KMS-11 (cell line): ENCODE results near the gene PLCB4.

Source experiments
- H2AFZ ChIP-seq: fragments of 200-600 bp; sonication (generic); 2 replicates; pipeline ENCODE4 v1.6.1; 2016; ENCODE audit warnings: antibody characterized with exemption, mixed run types, low read depth
- H3K27ac ChIP-seq: fragments of 200-600 bp; sonication (generic); 2 replicates; pipeline ENCODE4 v1.6.1; 2016; ENCODE audit warnings: mild to moderate bottlenecking, mixed run types
- H3K27me3 ChIP-seq: fragments of 200-600 bp; sonication (generic); 2 replicates; pipeline ENCODE4 v1.6.1; 2017; ENCODE audit warnings: mild to moderate bottlenecking, low read depth, mixed run types, moderate library complexity; ENCODE audit not compliant: insufficient read depth
- H3K36me3 ChIP-seq: fragments of 200-600 bp; sonication (generic); 2 replicates; pipeline ENCODE4 v1.6.1; 2017; ENCODE audit warnings: mild to moderate bottlenecking, mixed run types; ENCODE audit not compliant: insufficient read depth
- H3K4me1 ChIP-seq: fragments of 200-600 bp; sonication (generic); 2 replicates; pipeline ENCODE4 v1.6.1; 2016; ENCODE audit warnings: mild to moderate bottlenecking, low read depth, mixed run types; ENCODE audit not compliant: poor library complexity, severe bottlenecking
- H3K4me2 ChIP-seq: fragments of 200-600 bp; sonication (generic); 2 replicates; pipeline ENCODE4 v1.7.0; 2016; ENCODE audit warnings: mild to moderate bottlenecking, mixed run types
- H3K4me3 ChIP-seq: fragments of 200-600 bp; sonication (generic); IDR thresholded peaks from 2 replicates; pipeline ENCODE4 v1.6.1; 2017; ENCODE audit warnings: low read depth, low read length, mixed read lengths; ENCODE audit not compliant: insufficient read depth
- H3K79me2 ChIP-seq: fragments of 200-600 bp; sonication (generic); 2 replicates; pipeline ENCODE4 v1.6.1; 2016; ENCODE audit warnings: low read depth, mixed run types; ENCODE audit not compliant: insufficient read depth
- H3K9ac ChIP-seq: fragments of 200-600 bp; sonication (generic); 2 replicates; pipeline ENCODE4 v1.6.1; 2016; ENCODE audit warnings: mild to moderate bottlenecking, mixed run types
- H4K20me1 ChIP-seq: fragments of 200-600 bp; sonication (generic); 2 replicates; pipeline ENCODE4 v1.6.1; 2016; ENCODE audit warnings: mild to moderate bottlenecking, mixed run types; ENCODE audit not compliant: insufficient read depth
- CTCF ChIP-seq: fragments of 200-600 bp; sonication (generic); conservative IDR thresholded peaks from 2 replicates; pipeline ENCODE4 v1.6.1; 2017; ENCODE audit warnings: low read depth, mild to moderate bottlenecking, antibody characterized with exemption, low read length, moderate library complexity, mixed read lengths

PLCB4 gene

GRCh38 chr20:9262653-9263194 is 193.8 kb downstream of the PLCB4 start:
- no peak overlapping the region for H2AFZ ChIP-seq
- H3K27ac ChIP-seq = no peak overlapping the region
- H4K20me1 ChIP-seq = no peaks in the 10 kb centered on the region
- TF ChIP-seq CTCF = no peak
- H3K36me3 ChIP-seq = no peaks in the 10 kb centered on the region
- H3K9ac ChIP-seq = no peak overlapping the region
- H3K79me2 ChIP-seq = no peaks in the 10 kb centered on the region
- no peak overlapping the region for H3K4me3 ChIP-seq
- H3K4me1 ChIP-seq = no peaks in the 10 kb centered on the region
- H3K27me3 ChIP-seq = no peaks in the 10 kb centered on the region
- no peak overlapping the region for H3K4me2 ChIP-seq

GRCh38 chr20:9269280-9269971 is 200.5 kb downstream of the PLCB4 start:
- no peak overlapping the region for H2AFZ ChIP-seq
- H3K36me3 ChIP-seq = no peaks in the 10 kb centered on the region
- no peaks in the 10 kb centered on the region for H3K4me1 ChIP-seq
- no peak overlapping the region for H3K9ac ChIP-seq
- no peaks in the 10 kb centered on the region for H4K20me1 ChIP-seq
- no peak overlapping the region for H3K27ac ChIP-seq
- no peak overlapping the region for H3K4me3 ChIP-seq
- no peak for TF ChIP-seq CTCF
- no peaks in the 10 kb centered on the region for H3K79me2 ChIP-seq
- no peaks in the 10 kb centered on the region for H3K27me3 ChIP-seq
- H3K4me2 ChIP-seq = no peak overlapping the region

- H3K9ac ChIP-seq = no peak overlapping the region
- no peak overlapping the region for H3K4me2 ChIP-seq
- H3K27ac ChIP-seq = no peak overlapping the region
Observed at GRCh38 chr20:9270831-9271230, 201.9 kb downstream of the PLCB4 start.

GRCh38 chr20:9276966-9277468 is 208.1 kb downstream of the PLCB4 start:
- H2AFZ ChIP-seq = no peak overlapping the region
- no peaks in the 10 kb centered on the region for H3K79me2 ChIP-seq
- H3K4me1 ChIP-seq = no peaks in the 10 kb centered on the region
- no peaks in the 10 kb centered on the region for H3K36me3 ChIP-seq
- no peaks in the 10 kb centered on the region for H3K27me3 ChIP-seq
- no peak overlapping the region for H3K4me2 ChIP-seq
- no peak overlapping the region for H3K9ac ChIP-seq
- no peak overlapping the region for H3K4me3 ChIP-seq
- H4K20me1 ChIP-seq = no peaks in the 10 kb centered on the region
- TF ChIP-seq CTCF = no peak
- no peak overlapping the region for H3K27ac ChIP-seq

More at GRCh38 chr20:9270831-9271230, 201.9 kb downstream of the PLCB4 start:
- H2AFZ ChIP-seq = no peak overlapping the region
- no peaks in the 10 kb centered on the region for H3K4me1 ChIP-seq
- no peaks in the 10 kb centered on the region for H4K20me1 ChIP-seq
- H3K36me3 ChIP-seq = no peaks in the 10 kb centered on the region
- H3K4me3 ChIP-seq = no peak overlapping the region
- no peak for TF ChIP-seq CTCF
- no peaks in the 10 kb centered on the region for H3K27me3 ChIP-seq
- H3K79me2 ChIP-seq = no peaks in the 10 kb centered on the region
